H9 (cell line): Measurements from ENCODE around the gene PIK3R5. TPM values are rescaled to one million over a fixed set of nuclear protein-coding genes. Genes with fewer than 3 reads are reported as not detected.
A peak's percentile ranks its signal among the peaks of the same experiment; 100 is the strongest.

Experiments used
- DNase-seq: peaks from one replicate; pipeline ENCODE4 v3.0.0-alpha.2; 2017
- H2AFZ ChIP-seq: one replicate; pipeline ENCODE4 v1.6.1; 2013; ENCODE audit warnings: mild to moderate bottlenecking, low read length, control low read depth, moderate library complexity
- H2AK5ac ChIP-seq: 2 replicates; pipeline ENCODE4 v1.6.1; 2013; ENCODE audit warnings: low read length, control low read depth, mixed read lengths; ENCODE audit not compliant: insufficient read length
- H2BK120ac ChIP-seq: one replicate; pipeline ENCODE4 v1.6.1; 2013; ENCODE audit warnings: low read depth, mild to moderate bottlenecking, low read length, control low read depth, inconsistent platforms; ENCODE audit not compliant: poor library complexity, severe bottlenecking
- H2BK12ac ChIP-seq: 2 replicates; pipeline ENCODE4 v1.6.1; 2013; ENCODE audit warnings: low read length, control low read depth, mixed read lengths, low read depth; ENCODE audit not compliant: insufficient read length
- H2BK15ac ChIP-seq: 2 replicates; pipeline ENCODE4 v1.6.1; 2013; ENCODE audit warnings: low read depth, low read length, control low read depth
- H2BK20ac ChIP-seq: one replicate; pipeline ENCODE4 v1.6.1; 2013; ENCODE audit warnings: low read depth, mild to moderate bottlenecking, low read length, control low read depth, inconsistent platforms; ENCODE audit not compliant: poor library complexity, severe bottlenecking
- H2BK5ac ChIP-seq: 2 replicates; pipeline ENCODE4 v1.6.1; 2013; ENCODE audit warnings: low read length, control low read depth, mixed read lengths; ENCODE audit not compliant: insufficient read length
- H3K14ac ChIP-seq: 2 replicates; pipeline ENCODE4 v1.6.1; 2013; ENCODE audit warnings: low read length, control low read depth; ENCODE audit not compliant: insufficient read depth
- H3K18ac ChIP-seq: 2 replicates; pipeline ENCODE4 v1.6.1; 2013; ENCODE audit warnings: low read depth, mild to moderate bottlenecking, mixed read lengths, low read length, control low read depth; ENCODE audit not compliant: insufficient read length
- H3K23ac ChIP-seq: 2 replicates; pipeline ENCODE4 v1.6.1; 2013; ENCODE audit warnings: low read length, control low read depth, mixed read lengths, low read depth; ENCODE audit not compliant: insufficient read length
- H3K23me2 ChIP-seq: 2 replicates; pipeline ENCODE4 v1.6.1; 2013; ENCODE audit warnings: low read depth, mild to moderate bottlenecking, mixed read lengths, low read length, control low read depth; ENCODE audit not compliant: insufficient read length, poor library complexity, severe bottlenecking
- H3K27ac ChIP-seq: 2 replicates; pipeline ENCODE4 v1.5.1; 2013; ENCODE audit warnings: low read length, control low read depth, mixed read lengths, low read depth; ENCODE audit not compliant: insufficient read length
- H3K27me3 ChIP-seq: 2 replicates; pipeline ENCODE4 v1.6.1; 2013; ENCODE audit warnings: low read length, control low read depth, inconsistent platforms; ENCODE audit not compliant: insufficient read depth
- H3K4ac ChIP-seq: 2 replicates; pipeline ENCODE4 v1.6.1; 2013; ENCODE audit warnings: low read depth, mild to moderate bottlenecking, control low read depth, inconsistent platforms, low read length, moderate library complexity
- H3K4me1 ChIP-seq: 2 replicates; pipeline ENCODE4 v1.6.1; 2013; ENCODE audit warnings: low read length, control low read depth, inconsistent platforms; ENCODE audit not compliant: insufficient read depth
- H3K4me2 ChIP-seq: 2 replicates; pipeline ENCODE4 v1.6.1; 2013; ENCODE audit warnings: low read length, control low read depth, mixed read lengths; ENCODE audit not compliant: insufficient read length, insufficient read depth
- H3K56ac ChIP-seq: 2 replicates; pipeline ENCODE4 v1.6.1; 2013; ENCODE audit warnings: low read depth, mild to moderate bottlenecking, mixed read lengths, low read length, control low read depth; ENCODE audit not compliant: insufficient read length
- H3K79me1 ChIP-seq: 2 replicates; pipeline ENCODE4 v1.6.1; 2013; ENCODE audit warnings: low read depth, mild to moderate bottlenecking, moderate library complexity, low read length, control low read depth, inconsistent platforms; ENCODE audit not compliant: insufficient read depth, poor library complexity, severe bottlenecking
- H3K79me2 ChIP-seq: 2 replicates; pipeline ENCODE4 v1.6.1; 2013; ENCODE audit warnings: low read length, control low read depth, inconsistent platforms; ENCODE audit not compliant: insufficient read depth
- H3K9ac ChIP-seq: 2 replicates; pipeline ENCODE4 v1.6.1; 2013; ENCODE audit warnings: low read length, control low read depth, mixed read lengths; ENCODE audit not compliant: insufficient read length; ENCODE audit errors: extremely low read depth
- H3K9me3 ChIP-seq: one replicate; pipeline ENCODE4 v1.6.1; 2013; ENCODE audit warnings: low read depth, low read length, inconsistent platforms; ENCODE audit not compliant: control insufficient read depth
- H3T11ph ChIP-seq: one replicate; pipeline ENCODE4 v1.6.1; 2013; ENCODE audit warnings: mild to moderate bottlenecking, low read length, control low read depth, inconsistent platforms
- H4K20me1 ChIP-seq: one replicate; pipeline ENCODE4 v1.6.1; 2013; ENCODE audit not compliant: control insufficient read depth, insufficient read length, insufficient read depth
- H4K5ac ChIP-seq: 2 replicates; pipeline ENCODE4 v1.6.1; 2013; ENCODE audit warnings: low read depth, mild to moderate bottlenecking, mixed read lengths, low read length, control low read depth; ENCODE audit not compliant: insufficient read length
- H4K8ac ChIP-seq: replicated peaks from 2 replicates; pipeline ENCODE4 v1.6.1; 2013; ENCODE audit warnings: low read length, control low read depth, mixed read lengths, low read depth; ENCODE audit not compliant: insufficient read length
- H4K91ac ChIP-seq: 2 replicates; pipeline ENCODE4 v1.6.1; 2013; ENCODE audit warnings: low read depth, mild to moderate bottlenecking, moderate library complexity, mixed read lengths, low read length, control low read depth; ENCODE audit not compliant: insufficient read length
- H3K27ac Mint-ChIP-seq, 3 experiments: 2 replicates in 2 of 3; 3 replicates in 1 of 3; pipeline ENCODE4 v1.8.0; 2020 to 2021; ENCODE audit warnings: mixed read lengths in 3 of 3, mild to moderate bottlenecking in 1 of 3, moderate library complexity in 1 of 3
- H3K27me3 Mint-ChIP-seq: 2 replicates; pipeline ENCODE4 v1.8.0; 2021; ENCODE audit warnings: low read depth, mild to moderate bottlenecking, moderate library complexity, mixed read lengths
- H3K36me3 Mint-ChIP-seq, 3 experiments: 2 replicates in 2 of 3; 3 replicates in 1 of 3; pipeline ENCODE4 v1.8.0; 2020 to 2021; ENCODE audit warnings: low read depth in 3 of 3, mixed read lengths in 3 of 3; ENCODE audit not compliant: insufficient read depth in 1 of 3
- H3K4me1 Mint-ChIP-seq, 2 experiments: 2 replicates each; pipeline ENCODE4 v1.8.0; 2020; ENCODE audit warnings: mixed read lengths in 2 of 2
- H3K4me3 Mint-ChIP-seq, 2 experiments: 2 replicates in 1 of 2; 3 replicates in 1 of 2; pipeline ENCODE4 v1.8.0; 2020 to 2021; ENCODE audit warnings: mild to moderate bottlenecking in 2 of 2, mixed read lengths in 2 of 2, moderate library complexity in 1 of 2
- H3K9me3 Mint-ChIP-seq, 2 experiments: 2 replicates in 1 of 2; 3 replicates in 1 of 2; pipeline ENCODE4 v1.8.0; 2020; ENCODE audit warnings: mild to moderate bottlenecking in 2 of 2, mixed read lengths in 2 of 2, moderate library complexity in 1 of 2
- WGBS: extraction: QIAGEN DNeasy Blood & Tissue Kit; methylation state at CpG from one replicate; pipeline ENCODE4 v1.1.7; 2013; ENCODE audit warnings: missing lambda C conversion rate, low lambda C conversion rate, mixed read lengths; ENCODE audit not compliant: insufficient read length; ENCODE audit errors: extremely low coverage; 5-methylcytosine and 5-hydroxymethylcytosine counted together
- total RNA-seq: library from RNA; stranded (reverse); gene quantifications from 2 replicates; pipeline ENCODE4 v1.2.1, GENCODE V29; 2021
- TF ChIP-seq, protein P1 (sequence below): fragments of 200-600 bp; sonication (generic); conservative IDR thresholded peaks from 3 replicates; pipeline ENCODE4 v1.8.0; 2021; ENCODE audit warnings: antibody characterized with exemption, mild to moderate bottlenecking

The PIK3R5 gene
- total RNA-seq, 1 experiment from 2014 or later: 1.4 TPM

DNA sequence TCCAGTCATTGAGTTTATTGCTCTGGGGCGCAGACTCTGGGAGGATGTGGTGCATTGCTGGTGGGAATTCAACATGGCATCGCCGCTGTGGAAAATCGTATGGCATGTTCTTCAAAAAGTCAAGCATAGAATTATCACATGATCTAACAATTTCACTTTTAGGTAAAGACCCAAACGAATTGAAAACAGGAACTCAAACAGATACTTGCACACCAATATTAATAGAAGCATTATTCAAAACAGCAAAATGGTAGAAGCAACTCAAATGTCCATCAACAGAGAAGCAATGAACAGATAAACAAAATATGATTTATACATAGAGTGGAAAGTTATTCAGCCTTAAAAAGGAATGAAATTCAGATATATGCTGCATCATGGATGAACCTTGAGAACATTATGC, 113.9 kb downstream of the PIK3R5 start:
- Histone ChIP-seq H4K5ac (no peak overlapping the region), H3K27ac (no peak overlapping the region), H3K9me3 (no peaks in the 10 kb centered on the region), H2BK15ac (no peak overlapping the region), H3K79me1 (no peaks in the 10 kb centered on the region), H3T11ph (no peak overlapping the region), H2BK5ac (no peak overlapping the region), H2BK12ac (no peak overlapping the region), H2BK20ac (no peak overlapping the region), H3K4me1 (no peaks in the 10 kb centered on the region; the same call in 1 of the 2 replicates), H4K8ac (no peak overlapping the region), H4K20me1 (no peaks in the 10 kb centered on the region), H3K4me2 (no peak overlapping the region), H3K27me3 (no peaks in the 10 kb centered on the region), H2BK120ac (no peak overlapping the region), H3K56ac (no peak overlapping the region), H2AFZ (no peak overlapping the region), H2AK5ac (no peak overlapping the region), H3K14ac (no peak overlapping the region), H3K23ac (no peak overlapping the region), H4K91ac (no peak overlapping the region), H3K23me2 (no peaks in the 10 kb centered on the region), H3K18ac (no peak overlapping the region), H3K4ac (no peak overlapping the region), H3K79me2 (no peaks in the 10 kb centered on the region), H3K9ac (no peak overlapping the region)
- H3K4me1 Mint-ChIP-seq: peaks cover 6 to 9% of the 10 kb centered on the region in 2 experiments
- WGBS: no CpG with 5 or more reads among the region's 5 CpGs
- H3K27me3 Mint-ChIP-seq: no peaks in the 10 kb centered on the region
- no peaks in the 10 kb centered on the region; a peak in 1 of 5 replicates for H3K9me3 Mint-ChIP-seq
- DNase-seq: peak; percentile 20
- no peak overlapping the region for H3K4me3 Mint-ChIP-seq
- H3K36me3 Mint-ChIP-seq: no peaks in the 10 kb centered on the region
- TF ChIP-seq, protein P1, sequence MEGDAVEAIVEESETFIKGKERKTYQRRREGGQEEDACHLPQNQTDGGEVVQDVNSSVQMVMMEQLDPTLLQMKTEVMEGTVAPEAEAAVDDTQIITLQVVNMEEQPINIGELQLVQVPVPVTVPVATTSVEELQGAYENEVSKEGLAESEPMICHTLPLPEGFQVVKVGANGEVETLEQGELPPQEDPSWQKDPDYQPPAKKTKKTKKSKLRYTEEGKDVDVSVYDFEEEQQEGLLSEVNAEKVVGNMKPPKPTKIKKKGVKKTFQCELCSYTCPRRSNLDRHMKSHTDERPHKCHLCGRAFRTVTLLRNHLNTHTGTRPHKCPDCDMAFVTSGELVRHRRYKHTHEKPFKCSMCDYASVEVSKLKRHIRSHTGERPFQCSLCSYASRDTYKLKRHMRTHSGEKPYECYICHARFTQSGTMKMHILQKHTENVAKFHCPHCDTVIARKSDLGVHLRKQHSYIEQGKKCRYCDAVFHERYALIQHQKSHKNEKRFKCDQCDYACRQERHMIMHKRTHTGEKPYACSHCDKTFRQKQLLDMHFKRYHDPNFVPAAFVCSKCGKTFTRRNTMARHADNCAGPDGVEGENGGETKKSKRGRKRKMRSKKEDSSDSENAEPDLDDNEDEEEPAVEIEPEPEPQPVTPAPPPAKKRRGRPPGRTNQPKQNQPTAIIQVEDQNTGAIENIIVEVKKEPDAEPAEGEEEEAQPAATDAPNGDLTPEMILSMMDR: no peak
- H3K27ac Mint-ChIP-seq: no peak overlapping the region
